HG02870 (cell line): Measurements from ENCODE around the gene KCNQ1.

ENCODE experiments used
- ATAC-seq: cut with Tn5 transposase; IDR thresholded peaks from one replicate; pipeline ENCODE4 v1.9.1; 2021; ENCODE audit warnings: mild to moderate bottlenecking, moderate library complexity; ENCODE audit not compliant: unreplicated experiment

Gene KCNQ1

GRCh38 chr11:2750682-2751522 is 306.1 kb downstream of the KCNQ1 start:
- ATAC-seq = no peak

GRCh38 chr11:2751523-2752203 is 306.9 kb downstream of the KCNQ1 start:
- no peak for ATAC-seq

- no peak for ATAC-seq
Measured at GRCh38 chr11:2752204-2752770, 307.5 kb downstream of the KCNQ1 start.

GRCh38 chr11:2752923-2753322 is 308.1 kb downstream of the KCNQ1 start:
- ATAC-seq = no peak

GRCh38 chr11:2754008-2754407 is 309.2 kb downstream of the KCNQ1 start:
- no peak for ATAC-seq

GRCh38 chr11:2755071-2755470 is 310.3 kb downstream of the KCNQ1 start:
- ATAC-seq = no peak

GRCh38 chr11:2758751-2759150 is 313.9 kb downstream of the KCNQ1 start:
- no peak for ATAC-seq

GRCh38 chr11:2759228-2760195 is 314.7 kb downstream of the KCNQ1 start:
- ATAC-seq = no peak

- no peak for ATAC-seq
Measured at GRCh38 chr11:2760196-2760871, 315.5 kb downstream of the KCNQ1 start.

GRCh38 chr11:2761131-2762030 is 316.6 kb downstream of the KCNQ1 start:
- ATAC-seq = no peak

- no peak for ATAC-seq
Measured at GRCh38 chr11:2762031-2762380, 317.2 kb downstream of the KCNQ1 start.

GRCh38 chr11:2762451-2762850 is 317.6 kb downstream of the KCNQ1 start:
- no peak for ATAC-seq

- ATAC-seq = no peak
Measured at GRCh38 chr11:2763984-2764383, 319.2 kb downstream of the KCNQ1 start.

- no peak for ATAC-seq
Measured at GRCh38 chr11:2765491-2765890, 320.7 kb downstream of the KCNQ1 start.

GRCh38 chr11:2766166-2766565 is 321.4 kb downstream of the KCNQ1 start:
- ATAC-seq = no peak

GRCh38 chr11:2767071-2767470 is 322.3 kb downstream of the KCNQ1 start:
- no peak for ATAC-seq

- no peak for ATAC-seq
Measured at GRCh38 chr11:2767801-2768200, 323.0 kb downstream of the KCNQ1 start.

GRCh38 chr11:2768471-2769408 is 323.9 kb downstream of the KCNQ1 start:
- ATAC-seq = no peak
